HG02970 (cell line): ENCODE results near the gene ABHD15.

Experiments used
- ATAC-seq: cut with Tn5 transposase; IDR thresholded peaks from one replicate; pipeline ENCODE4 v1.9.1; 2021; ENCODE audit warnings: mild to moderate bottlenecking, moderate library complexity, moderate number of reproducible peaks; ENCODE audit not compliant: unreplicated experiment, low FRiP score

The ABHD15 gene

GRCh38 chr17:29595107-29595942, 28.5 kb upstream of the ABHD15 start:
- ATAC-seq, result no peak

GRCh38 chr17:29594519-29595090, 27.8 kb upstream of the ABHD15 start:
- ATAC-seq, result no peak

- ATAC-seq, result no peak
Measured at GRCh38 chr17:29593591-29594518, 27.0 kb upstream of the ABHD15 start.

- no peak for ATAC-seq
Measured at GRCh38 chr17:29592850-29593551, 26.2 kb upstream of the ABHD15 start, which contains the start of gene ANKRD13B. ANKRD13B (plus strand) TSS chr17:29593132; CDS start chr17:29593622, 490 bp downstream.

- peak; percentile 40 for ATAC-seq
Measured at GRCh38 chr17:29591737-29592608, 25.1 kb upstream of the ABHD15 start.

GRCh38 chr17:29591146-29591736, 24.4 kb upstream of the ABHD15 start:
- ATAC-seq, result no peak

DNA sequence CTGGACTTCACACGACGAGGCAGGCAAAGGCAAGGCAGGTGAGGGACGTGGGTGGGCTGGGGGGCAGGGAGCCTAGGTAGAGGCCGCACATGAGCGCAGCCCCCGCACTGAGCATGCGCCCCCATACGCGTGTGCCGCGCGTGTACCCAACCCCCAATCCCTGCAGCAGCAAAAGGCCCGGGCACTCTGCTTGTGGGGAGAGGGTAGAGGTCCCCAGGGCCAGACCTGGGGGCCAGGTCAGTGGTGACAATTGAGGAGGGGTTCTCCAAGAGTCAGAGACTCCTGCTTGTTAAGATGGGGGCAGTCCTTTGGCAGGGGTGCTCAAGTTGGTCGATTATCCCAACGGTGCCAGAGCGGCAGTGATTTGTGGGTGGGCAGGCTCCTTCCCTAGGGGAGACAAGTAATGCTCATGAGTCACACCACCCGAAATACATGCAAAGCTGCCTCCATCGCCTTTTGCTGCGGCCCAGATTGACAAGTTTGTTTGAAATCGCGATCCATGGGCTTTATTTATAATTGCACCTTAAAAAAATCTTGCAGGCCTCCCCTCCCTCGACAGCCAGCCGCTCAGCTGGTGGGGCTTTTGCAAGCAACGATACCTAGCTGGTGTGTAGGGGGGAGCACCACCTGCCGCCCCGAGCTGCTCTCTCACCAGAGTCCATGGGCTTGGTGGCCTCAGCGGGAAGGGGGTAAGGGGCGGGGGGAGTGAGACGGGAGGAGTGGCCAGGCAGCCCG, 23.7 kb upstream of the ABHD15 start:
- ATAC-seq, result no peak

DNA sequence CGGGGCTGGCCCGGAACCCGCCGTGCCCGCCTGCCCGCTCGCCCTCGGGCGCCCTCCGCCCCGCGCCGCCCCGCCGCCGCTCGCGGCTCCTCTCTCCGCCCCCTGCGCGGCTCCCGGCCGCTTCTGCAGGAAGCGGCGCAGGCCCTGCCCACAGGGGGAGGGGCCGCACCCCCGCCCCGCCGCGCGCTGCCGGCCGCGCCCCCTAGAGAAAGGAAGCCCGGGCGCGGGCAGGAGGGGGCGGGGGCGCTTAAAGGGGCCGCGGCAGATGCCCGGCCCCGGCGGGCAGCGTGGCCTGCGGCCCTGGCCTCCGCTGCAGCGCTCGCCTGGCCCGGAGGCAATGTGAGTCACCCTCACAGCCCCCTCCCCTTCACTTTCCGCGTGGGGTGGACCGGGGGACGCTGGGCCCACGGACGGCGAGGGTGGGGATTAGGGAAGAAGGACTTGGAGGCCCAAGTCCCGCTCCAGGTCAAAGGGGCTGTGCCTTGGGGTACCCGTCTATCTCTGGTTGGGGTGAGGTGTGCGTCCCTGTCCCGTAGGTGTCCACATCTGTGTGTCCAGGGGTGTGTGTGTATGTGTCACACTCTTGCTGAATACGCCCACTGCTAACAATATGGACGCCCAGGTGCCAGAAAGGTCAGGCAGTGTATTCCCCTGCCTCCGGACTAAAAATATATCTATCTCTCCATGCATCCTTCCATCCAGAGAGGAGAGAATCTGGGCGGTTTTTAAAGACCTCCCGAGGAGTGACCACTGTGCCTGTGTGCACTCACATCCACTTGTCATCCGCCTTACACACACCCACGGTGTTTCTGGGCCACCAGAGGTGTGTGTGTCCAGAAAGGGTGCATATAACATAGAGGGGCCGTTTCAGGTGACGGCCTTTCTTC, 22.9 kb upstream of the ABHD15 start, which contains the start of gene GIT1:
TSS of gene GIT1 (minus strand) at position 125 of the 887 bp plus-strand sequence. CDS start 270 bp downstream, outside the sequence.
- peak; percentile 63 for ATAC-seq

- peak; percentile 5 for ATAC-seq
Measured at GRCh38 chr17:29588562-29589411, 21.9 kb upstream of the ABHD15 start.

DNA sequence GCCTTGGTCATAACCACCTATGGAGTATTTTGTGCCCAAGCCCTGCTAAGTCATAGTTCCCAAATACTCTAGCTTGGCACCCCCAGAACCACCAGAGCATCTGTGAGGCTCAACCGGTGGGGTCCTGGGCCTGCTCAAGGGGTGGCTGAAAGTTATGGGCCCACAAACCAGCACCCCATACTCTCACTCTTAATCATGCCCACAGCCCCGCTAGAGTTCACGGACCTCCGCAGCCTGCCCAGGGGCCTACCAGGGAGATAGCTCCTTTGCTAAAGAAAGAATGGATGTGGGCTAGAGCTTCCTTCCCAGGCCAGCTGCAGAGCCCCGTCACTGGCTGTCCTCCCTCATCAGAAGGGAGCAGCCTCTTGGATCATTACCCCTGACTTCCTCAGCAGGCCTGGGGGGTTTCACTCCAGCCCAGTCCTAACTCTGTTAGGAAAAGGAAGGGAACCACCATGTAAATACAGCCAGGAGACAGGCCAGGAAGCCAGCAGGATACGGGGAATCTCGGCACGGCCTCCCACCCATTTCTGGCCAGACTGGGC, 21.3 kb upstream of the ABHD15 start:
- no peak for ATAC-seq

GRCh38 chr17:29587591-29587990, 20.8 kb upstream of the ABHD15 start:
- ATAC-seq, result no peak

DNA sequence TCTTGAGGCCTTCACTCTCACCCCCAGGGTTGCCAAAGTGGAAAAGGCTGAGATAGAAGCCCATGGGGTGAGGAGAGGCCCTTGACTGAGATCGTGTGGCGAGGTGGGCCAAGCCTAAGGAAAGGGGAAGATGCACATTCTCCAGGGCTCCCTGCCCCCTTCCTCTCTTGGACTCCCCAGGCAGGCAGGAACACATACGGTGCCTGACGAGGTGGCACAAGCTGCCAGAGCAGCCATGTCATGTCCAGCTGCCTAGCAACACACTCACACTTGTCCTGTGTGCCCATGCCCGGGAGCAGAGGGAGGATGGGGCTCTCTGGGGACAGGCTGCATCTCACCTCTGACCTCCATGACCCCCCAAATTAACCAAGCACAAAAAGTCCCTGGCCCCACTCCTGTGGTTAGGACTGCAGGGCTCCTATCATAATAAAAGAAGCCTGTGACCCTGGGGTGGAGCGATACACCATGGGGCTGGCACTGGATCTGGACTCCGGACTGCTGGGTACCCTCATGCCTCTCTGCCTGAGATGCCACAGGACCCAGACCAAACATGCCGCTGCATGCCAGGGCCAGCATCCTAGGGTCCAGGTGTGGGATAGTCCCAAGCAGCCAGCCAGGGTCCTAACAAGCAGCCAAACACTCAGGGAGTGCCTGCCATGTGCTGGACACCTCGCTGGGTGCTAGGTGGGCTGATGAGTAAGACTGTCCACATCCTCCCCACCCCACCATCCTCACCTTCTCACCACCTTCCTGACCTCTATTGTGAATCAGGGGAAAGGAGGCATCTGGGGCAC, 20.0 kb upstream of the ABHD15 start:
- no peak for ATAC-seq

GRCh38 chr17:29585080-29585751, 18.4 kb upstream of the ABHD15 start:
- no peak for ATAC-seq

GRCh38 chr17:29584452-29585079, 17.7 kb upstream of the ABHD15 start:
- no peak for ATAC-seq
